T-helper 9 cell (primary cell): ENCODE results near the gene SEC14L5.

Experiments
- DNase-seq: peaks from one replicate; pipeline ENCODE4 v3.0.0-alpha.2; 2020

Gene SEC14L5

GRCh38 chr16:4987580-4988374, 29.6 kb downstream of the SEC14L5 start:
- no peak for DNase-seq

- DNase-seq, result no peak
Measured at GRCh38 chr16:4988647-4989046, 30.5 kb downstream of the SEC14L5 start.

GRCh38 chr16:4989391-4990006, 31.4 kb downstream of the SEC14L5 start:
- no peak for DNase-seq

DNA sequence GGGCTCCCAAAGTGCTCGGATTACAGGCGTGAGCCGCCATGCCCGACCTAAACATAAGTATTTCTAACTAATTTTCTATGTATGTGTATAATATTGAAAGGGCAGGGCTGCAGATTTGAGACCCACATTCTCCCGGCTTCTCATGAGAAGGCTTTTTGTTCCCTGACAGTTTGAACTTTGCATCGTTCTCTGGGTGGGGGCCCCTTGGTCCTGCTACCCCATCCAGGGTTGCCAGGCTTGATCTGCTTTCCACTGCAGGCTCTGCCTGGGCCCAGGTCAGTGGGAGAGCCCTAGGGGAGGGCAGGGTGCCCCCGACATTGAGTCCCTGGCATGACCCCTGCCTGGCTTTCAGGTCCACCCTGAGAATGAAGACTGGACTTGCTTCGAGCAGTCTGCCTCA, 32.3 kb downstream of the SEC14L5 start:
- no peak for DNase-seq

DNA sequence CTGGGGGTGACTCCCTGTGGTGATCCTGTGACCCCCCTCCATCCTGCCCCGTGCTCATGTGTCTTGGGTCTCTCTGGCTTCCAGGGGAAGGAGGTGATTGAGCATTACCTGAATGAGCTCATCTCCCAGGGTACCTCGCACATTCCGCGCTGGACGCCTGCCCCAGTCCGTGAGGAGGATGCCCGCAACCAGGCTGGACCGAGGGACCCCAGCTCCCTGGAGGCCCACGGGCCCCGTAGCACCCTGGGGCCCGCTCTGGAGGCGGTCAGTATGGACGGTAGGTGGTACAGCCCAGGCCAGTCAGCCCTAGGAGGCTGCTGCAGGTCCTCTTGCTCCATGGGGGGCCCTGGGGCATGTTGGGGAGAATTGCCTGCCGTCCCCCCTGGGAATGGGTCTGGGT, 33.6 kb downstream of the SEC14L5 start:
- DNase-seq, result no peak

DNA sequence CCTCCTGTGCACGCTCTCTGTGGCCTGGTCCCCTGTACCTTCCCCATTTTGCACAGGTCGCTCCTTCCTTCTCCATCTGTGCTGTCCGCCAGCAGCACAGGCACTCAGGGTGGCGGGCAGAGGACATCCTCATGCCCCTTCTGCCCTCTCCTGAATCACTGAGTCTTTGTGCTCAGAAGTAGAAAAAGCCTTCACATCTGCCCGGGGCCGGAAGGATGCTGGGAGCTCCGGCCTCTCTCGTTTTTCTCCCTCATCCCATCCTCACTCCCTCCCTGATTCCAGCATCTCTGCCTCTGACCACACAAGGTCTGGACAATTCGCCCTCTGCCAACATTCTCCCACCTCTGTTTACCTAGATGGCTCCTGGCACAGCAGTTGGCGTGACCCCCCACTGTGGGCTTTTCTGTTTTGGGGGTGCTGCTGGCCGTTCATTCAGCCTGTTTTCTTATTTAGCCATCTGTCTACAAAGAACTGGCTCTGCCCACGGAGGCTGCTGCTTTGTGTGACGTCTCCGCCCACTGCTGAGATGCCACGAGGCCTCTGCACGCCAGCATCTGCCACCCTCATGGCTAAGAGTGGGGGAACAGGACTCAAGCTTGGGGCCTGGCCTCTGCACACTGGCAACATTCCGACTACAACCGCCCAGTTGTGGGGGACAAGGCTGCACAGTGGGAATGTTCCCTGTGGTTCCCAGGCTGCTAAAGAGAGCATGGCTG, 36.7 kb downstream of the SEC14L5 start:
- no peak for DNase-seq

GRCh38 chr16:5000573-5001001, 42.5 kb downstream of the SEC14L5 start:
- no peak for DNase-seq

- no peak for DNase-seq
Measured at GRCh38 chr16:5001571-5001970, 43.4 kb downstream of the SEC14L5 start.

DNA sequence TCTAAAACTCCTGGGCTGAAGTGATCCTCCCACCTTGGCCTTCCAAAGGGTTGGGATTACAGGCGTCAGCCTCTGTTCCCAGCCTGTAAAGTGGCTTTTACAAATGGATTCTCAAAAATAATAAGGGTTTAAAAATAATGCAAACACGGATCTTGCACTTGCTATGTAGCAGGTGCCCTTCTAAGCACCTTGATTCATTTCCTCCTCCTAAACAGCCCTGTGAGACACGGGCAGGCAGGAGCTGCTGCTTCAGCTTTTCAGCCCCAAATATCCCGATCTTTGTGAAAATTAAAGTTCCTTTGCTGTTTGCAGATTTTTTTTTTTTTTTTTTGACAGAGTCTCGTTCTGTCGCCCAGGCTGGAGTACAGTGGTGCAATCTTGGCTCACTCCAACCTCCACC, 43.9 kb downstream of the SEC14L5 start:
- no peak for DNase-seq

DNA sequence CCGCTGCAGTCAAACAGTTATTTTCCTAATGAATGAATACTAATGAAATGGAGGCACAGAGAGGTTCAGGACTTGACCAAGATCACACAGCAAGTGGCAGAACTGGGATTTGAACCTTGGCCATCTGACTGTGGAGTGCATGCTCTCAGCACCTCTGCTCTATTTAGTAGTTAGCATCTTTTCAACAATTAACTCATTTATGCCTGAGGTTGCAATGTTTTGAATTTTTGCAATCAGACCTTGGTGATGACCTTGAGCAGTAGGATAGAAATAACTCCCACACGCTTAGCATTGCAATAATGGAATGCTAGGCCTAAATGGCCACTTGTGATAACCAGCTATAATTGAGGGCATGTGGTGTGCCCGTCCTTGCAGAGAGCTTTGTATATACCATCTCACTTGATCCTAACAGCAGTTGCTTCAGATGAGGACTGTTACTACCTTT, 44.6 kb downstream of the SEC14L5 start:
- DNase-seq, result no peak

DNA sequence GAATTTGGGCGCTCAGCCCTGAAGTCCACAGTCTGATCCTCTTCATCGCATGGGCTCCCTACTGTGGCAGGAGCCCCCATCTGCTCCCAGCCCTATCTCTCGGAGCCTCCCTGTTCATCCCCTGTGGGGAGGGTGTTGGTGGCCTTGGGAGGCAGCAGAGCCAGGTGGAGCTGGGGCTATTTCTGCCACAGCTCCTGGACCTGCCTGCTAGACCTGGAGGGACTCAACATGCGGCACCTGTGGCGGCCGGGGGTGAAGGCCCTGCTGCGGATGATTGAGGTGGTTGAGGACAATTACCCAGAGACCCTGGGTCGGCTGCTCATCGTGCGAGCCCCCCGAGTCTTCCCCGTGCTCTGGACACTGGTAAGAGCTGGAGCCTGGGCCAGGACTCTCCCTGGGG, 45.1 kb downstream of the SEC14L5 start:
- DNase-seq, result no peak

DNA sequence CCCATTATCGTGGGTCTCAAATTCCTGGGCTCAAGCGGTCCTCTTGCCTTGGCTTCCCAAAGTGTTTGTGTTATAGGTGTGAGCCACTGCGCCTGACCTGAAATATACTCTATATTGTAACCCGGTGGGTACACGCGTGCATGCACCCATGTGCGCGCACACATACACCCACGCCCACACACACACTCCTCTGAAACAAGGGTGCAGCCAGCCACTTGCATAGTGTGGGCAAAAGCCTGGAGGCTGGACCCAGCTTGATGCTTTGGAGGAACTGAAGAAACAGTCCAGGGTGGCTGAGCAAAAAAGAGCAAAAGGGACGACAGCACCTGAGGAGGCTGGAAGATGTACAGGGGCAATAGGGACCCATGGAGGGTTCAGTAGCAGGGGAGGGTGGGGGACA, 45.7 kb downstream of the SEC14L5 start:
- no peak for DNase-seq

DNA sequence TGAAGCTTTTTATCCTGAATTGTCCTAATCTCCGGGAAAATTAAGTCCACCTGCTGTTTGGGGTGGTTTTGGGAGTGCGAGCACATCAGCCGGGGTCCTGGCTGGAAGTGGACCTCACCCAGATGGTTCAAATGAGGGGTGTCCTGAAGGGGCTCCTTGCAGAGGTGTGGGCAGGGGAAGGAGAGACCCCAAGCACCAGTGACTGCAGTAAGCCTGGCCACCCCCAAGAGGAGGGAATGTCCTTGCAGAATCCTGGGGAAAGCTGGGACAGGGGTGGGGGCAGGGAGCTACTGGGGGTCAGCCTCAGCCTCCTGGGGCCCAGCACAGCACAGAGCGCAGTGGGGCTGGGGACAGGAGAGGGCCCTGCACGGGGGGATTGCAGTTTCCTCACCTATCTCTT, 46.2 kb downstream of the SEC14L5 start:
- no peak for DNase-seq

DNA sequence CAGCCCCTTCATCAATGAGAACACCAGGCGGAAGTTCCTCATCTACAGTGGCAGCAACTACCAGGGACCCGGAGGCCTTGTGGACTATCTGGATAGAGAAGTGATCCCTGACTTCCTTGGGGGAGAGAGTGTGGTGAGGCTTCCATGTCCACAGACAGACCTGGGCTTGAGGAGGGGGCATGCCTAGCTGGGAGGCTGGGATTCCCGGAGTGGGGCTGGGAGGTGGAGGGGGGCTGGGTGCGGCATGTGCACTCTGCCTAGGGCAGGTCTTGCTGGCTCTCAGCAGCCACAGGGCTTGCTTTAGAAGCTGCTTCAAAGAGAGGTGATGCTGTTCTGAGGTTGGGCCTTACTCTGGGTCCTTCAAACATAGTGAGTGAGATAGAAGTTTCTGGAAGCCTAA, 47.8 kb downstream of the SEC14L5 start:
- no peak for DNase-seq

- no peak for DNase-seq
Measured at GRCh38 chr16:5006348-5007193, 48.4 kb downstream of the SEC14L5 start.

DNA sequence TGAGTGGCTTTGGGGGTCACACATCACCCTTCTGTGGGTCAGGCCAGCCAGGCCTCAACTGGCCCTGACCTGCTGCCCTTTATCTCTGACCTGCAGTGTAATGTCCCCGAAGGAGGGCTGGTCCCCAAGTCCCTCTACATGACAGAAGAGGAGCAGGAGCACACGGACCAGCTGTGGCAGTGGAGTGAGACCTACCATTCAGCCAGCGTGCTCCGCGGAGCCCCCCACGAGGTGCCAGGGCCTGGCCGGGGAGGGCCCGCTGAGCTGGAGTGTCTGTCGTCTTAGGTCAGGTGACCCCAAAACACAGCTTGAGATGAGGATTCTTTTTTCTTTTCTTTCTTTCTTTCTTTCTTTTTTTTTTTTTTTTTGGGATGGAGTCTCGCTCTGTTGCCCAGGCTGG, 49.1 kb downstream of the SEC14L5 start:
- DNase-seq, result no peak

DNA sequence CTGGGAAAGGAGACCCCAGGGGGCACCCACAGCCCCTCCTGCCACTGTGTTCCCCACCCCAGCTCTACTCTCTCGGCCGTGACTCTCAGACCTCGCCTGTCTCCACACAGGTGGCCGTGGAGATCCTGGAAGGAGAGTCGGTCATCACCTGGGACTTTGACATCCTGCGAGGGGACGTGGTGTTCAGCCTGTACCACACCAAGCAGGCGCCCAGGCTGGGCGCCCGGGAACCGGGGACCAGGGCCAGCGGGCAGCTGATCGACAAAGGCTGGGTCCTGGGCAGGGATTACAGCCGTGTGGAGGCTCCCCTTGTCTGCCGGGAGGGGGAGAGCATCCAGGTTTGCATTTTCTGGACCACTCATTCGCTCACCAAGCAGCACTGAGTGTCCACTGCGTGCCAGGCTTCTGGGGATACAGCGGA, 50.2 kb downstream of the SEC14L5 start:
- no peak for DNase-seq

GRCh38 chr16:5010576-5011329, 52.6 kb downstream of the SEC14L5 start:
- no peak for DNase-seq

DNA sequence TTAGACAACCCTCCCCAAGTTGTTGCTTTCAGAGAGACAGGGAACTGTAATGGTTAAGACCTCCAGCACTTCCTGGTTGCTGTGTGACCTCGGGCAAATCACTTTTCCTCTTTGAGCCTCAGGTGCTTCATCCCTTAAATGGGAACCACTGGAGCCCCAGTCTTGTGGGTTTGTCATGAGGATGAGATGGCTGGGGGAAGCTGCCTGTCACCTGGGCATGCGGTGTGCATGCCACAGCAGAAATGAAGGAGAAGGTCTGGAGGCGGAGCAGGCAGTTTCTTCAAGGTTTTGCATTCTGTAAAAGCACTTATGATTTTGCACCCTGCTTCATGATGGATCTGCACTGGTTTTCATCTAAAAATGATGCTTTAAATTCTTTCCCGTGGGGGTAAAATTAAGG, 53.5 kb downstream of the SEC14L5 start:
- no peak for DNase-seq

DNA sequence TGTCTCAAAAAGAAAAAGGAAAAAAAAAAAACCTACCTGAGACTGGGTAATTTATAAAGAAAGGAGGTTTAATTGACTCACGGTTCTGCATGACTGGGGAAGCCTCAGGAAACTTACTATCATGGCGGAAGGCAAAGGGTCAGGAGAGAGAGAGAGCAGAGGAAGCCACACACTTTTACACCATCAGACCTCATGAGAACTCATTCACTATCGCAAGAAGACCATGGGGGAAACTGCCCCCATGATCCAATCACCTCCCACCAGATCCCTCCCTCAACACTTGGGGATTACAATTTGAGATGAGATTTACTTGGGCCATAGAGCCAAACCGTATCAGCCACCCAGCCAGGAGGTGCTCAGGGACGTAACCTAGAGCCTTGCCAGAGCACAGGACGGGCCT, 54.8 kb downstream of the SEC14L5 start:
- DNase-seq, result no peak

- no peak for DNase-seq
Measured at GRCh38 chr16:5015351-5015750, 57.2 kb downstream of the SEC14L5 start.

- no peak for DNase-seq
Measured at GRCh38 chr16:5015887-5016286, 57.8 kb downstream of the SEC14L5 start.
